Keratinocyte (primary cell): Measurements from ENCODE around the gene TBC1D13. TPM values are rescaled to one million over a fixed set of nuclear protein-coding genes. Genes with fewer than 3 reads are reported as not detected.

Source experiments
- DNase-seq: peaks from one replicate; pipeline ENCODE4 v3.0.0-alpha.2; 2011; ENCODE audit warnings: low read depth, missing footprints, low spot score
- FAIRE-seq: peaks from 2 replicates; lab custom pipeline; 2011; peaks lifted over from hg19 to GRCh38; lab: Jason Lieb, UNC
- H2AFZ ChIP-seq: 2 replicates; pipeline ENCODE4 v1.6.0; 2012; ENCODE audit warnings: low read length, control low read depth, inconsistent platforms; ENCODE audit not compliant: control insufficient read depth
- H3K27ac ChIP-seq: 2 replicates; pipeline ENCODE4 v1.5.1; 2011; ENCODE audit warnings: low read length; ENCODE audit not compliant: control insufficient read depth, insufficient read depth
- H3K27me3 ChIP-seq: 3 replicates; pipeline ENCODE4 v1.6.0; 2011; ENCODE audit warnings: low read length; ENCODE audit not compliant: control insufficient read depth, insufficient read depth; ENCODE audit errors: extremely low read depth
- H3K36me3 ChIP-seq, 2 experiments: 2 replicates in 1 of 2; 3 replicates in 1 of 2; pipeline ENCODE4 v1.5.1; 2011; ENCODE audit warnings: low read length in 2 of 2, mild to moderate bottlenecking in 1 of 2; ENCODE audit not compliant: control insufficient read depth in 2 of 2, insufficient read depth in 2 of 2; ENCODE audit errors: extremely low read depth in 1 of 2
- H3K4me1 ChIP-seq: 3 replicates; pipeline ENCODE4 v1.5.1; 2011; ENCODE audit warnings: low read length; ENCODE audit not compliant: control insufficient read depth, insufficient read depth; ENCODE audit errors: extremely low read depth
- H3K4me2 ChIP-seq: 3 replicates; pipeline ENCODE4 v1.6.0; 2011; ENCODE audit warnings: low read depth, low read length; ENCODE audit not compliant: control insufficient read depth, insufficient read depth; ENCODE audit errors: extremely low read depth
- H3K4me3 ChIP-seq, 3 experiments: fragments of 200-600 bp in 1 of 3; sonication (generic) in 1 of 3; 2 replicates in 2 of 3; 3 replicates in 1 of 3; pipeline ENCODE4 v1.5.1; 2011 to 2016; ENCODE audit warnings: low read length in 3 of 3, mild to moderate bottlenecking in 3 of 3, control low read depth in 2 of 3, inconsistent platforms in 1 of 3, low read depth in 1 of 3, mixed read lengths in 1 of 3, mixed run types in 1 of 3, moderate library complexity in 1 of 3; ENCODE audit not compliant: control insufficient read depth in 2 of 3, insufficient read depth in 2 of 3; ENCODE audit errors: extremely low read depth in 1 of 3
- H3K79me2 ChIP-seq: 2 replicates; pipeline ENCODE4 v1.6.0; 2012; ENCODE audit warnings: low read length; ENCODE audit not compliant: control insufficient read depth, insufficient read depth
- H3K9ac ChIP-seq: 3 replicates; pipeline ENCODE4 v1.6.0; 2011; ENCODE audit warnings: low read length; ENCODE audit not compliant: control insufficient read depth, insufficient read depth; ENCODE audit errors: extremely low read depth
- H3K9me1 ChIP-seq: 3 replicates; pipeline ENCODE4 v1.6.0; 2011; ENCODE audit warnings: low read length; ENCODE audit not compliant: control insufficient read depth, insufficient read depth; ENCODE audit errors: extremely low read depth
- H3K9me3 ChIP-seq: 2 replicates; pipeline ENCODE4 v1.5.1; 2012; ENCODE audit warnings: low read depth, low read length; ENCODE audit not compliant: control insufficient read depth
- H4K20me1 ChIP-seq: 3 replicates; pipeline ENCODE4 v1.6.0; 2011; ENCODE audit warnings: low read length; ENCODE audit not compliant: control insufficient read depth, insufficient read depth; ENCODE audit errors: extremely low read depth
- EZH2 ChIP-seq: IDR thresholded peaks from one replicate; pipeline ENCODE4 v1.6.1; 2012; ENCODE audit warnings: inconsistent platforms, mild to moderate bottlenecking, low read length, moderate library complexity
- dilution Hi-C: fragments of 300-500 bp; cut with MboI; formaldehyde crosslinking; loops from one replicate; pipeline ENCODE4 v1.7.0; 2020; ENCODE audit warnings: low sequenced_read_pairs; ENCODE audit not compliant: extremely low pct_ligation_motif_present
- polyA plus RNA-seq, 5 experiments: library from polyadenylated mRNA; depleted of rRNA in 3 of 5; stranded (reverse) in 3 of 5; stranded (forward) in 1 of 5; unstranded in 1 of 5; fragments of >200 nt; gene quantifications; 1 replicate in 1 of 5; 2 replicates in 3 of 5; 3 replicates in 1 of 5; pipeline versions ENCODE4 v1.2.1 to v1.2.3, GENCODE V29; 2011 to 2012; ENCODE audit warnings: missing spikeins in 2 of 5, low read depth in 1 of 5, low replicate concordance in 1 of 5
- TF ChIP-seq, protein P1 (sequence below), 3 experiments: IDR thresholded peaks in 1 of 3; conservative IDR thresholded peaks in 1 of 3; optimal IDR thresholded peaks in 1 of 3; 2 replicates in 2 of 3; 3 replicates in 1 of 3; pipeline versions ENCODE3 to v1.5.1; 2011; ENCODE audit warnings: low read length in 3 of 3, mild to moderate bottlenecking in 3 of 3, moderate library complexity in 2 of 3, control low read depth in 1 of 3, inconsistent platforms in 1 of 3; ENCODE audit not compliant: insufficient read depth in 2 of 3; ENCODE audit errors: extremely low read depth in 1 of 3

TBC1D13 gene
- polyA plus RNA-seq, 1 donor (not counting 4 experiments of a cell fraction or from before 2014, with no cell fraction given), result 12.8 TPM

DNA sequence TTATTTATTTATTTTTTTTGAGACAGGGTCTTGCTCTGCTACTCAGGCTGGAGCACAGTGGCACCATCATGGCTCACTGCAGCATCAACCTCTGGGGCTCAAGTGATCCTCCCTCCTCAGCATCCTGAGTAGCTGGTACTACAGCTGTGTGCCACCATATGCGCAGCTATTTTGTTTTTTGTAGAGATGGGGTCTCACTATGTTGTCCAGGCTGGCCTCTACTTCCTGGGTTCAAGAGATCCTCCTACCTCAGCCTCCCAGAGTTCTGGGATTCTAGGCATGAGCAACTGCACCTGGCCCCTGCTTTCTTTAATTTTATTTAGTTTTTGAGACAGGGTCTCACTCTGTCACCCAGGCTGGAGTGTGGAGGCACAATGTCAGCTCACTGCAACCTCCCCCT lies 43.6 kb upstream of the TBC1D13 start:
- Histone ChIP-seq H3K27ac (no peak overlapping the region), H3K79me2 (no peaks in the 10 kb centered on the region), H3K9ac (no peak overlapping the region), H3K4me2 (no peak overlapping the region), H3K27me3 (no peaks in the 10 kb centered on the region), H3K4me1 (no peaks in the 10 kb centered on the region), H4K20me1 (no peaks in the 10 kb centered on the region), H3K4me3 (no peak overlapping the region), H2AFZ (no peak overlapping the region), H3K9me3 (no peaks in the 10 kb centered on the region), H3K9me1 (no peaks in the 10 kb centered on the region), H3K36me3 (peaks cover 0 to 2% of the 10 kb centered on the region in 2 experiments)
- no peak for TF ChIP-seq EZH2
- TF ChIP-seq, protein P1, sequence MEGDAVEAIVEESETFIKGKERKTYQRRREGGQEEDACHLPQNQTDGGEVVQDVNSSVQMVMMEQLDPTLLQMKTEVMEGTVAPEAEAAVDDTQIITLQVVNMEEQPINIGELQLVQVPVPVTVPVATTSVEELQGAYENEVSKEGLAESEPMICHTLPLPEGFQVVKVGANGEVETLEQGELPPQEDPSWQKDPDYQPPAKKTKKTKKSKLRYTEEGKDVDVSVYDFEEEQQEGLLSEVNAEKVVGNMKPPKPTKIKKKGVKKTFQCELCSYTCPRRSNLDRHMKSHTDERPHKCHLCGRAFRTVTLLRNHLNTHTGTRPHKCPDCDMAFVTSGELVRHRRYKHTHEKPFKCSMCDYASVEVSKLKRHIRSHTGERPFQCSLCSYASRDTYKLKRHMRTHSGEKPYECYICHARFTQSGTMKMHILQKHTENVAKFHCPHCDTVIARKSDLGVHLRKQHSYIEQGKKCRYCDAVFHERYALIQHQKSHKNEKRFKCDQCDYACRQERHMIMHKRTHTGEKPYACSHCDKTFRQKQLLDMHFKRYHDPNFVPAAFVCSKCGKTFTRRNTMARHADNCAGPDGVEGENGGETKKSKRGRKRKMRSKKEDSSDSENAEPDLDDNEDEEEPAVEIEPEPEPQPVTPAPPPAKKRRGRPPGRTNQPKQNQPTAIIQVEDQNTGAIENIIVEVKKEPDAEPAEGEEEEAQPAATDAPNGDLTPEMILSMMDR (optimal IDR thresholded peaks at IDR 0.05 in 1 of 3, IDR thresholded peaks at IDR 0.05 in 1 of 3, conservative IDR thresholded peaks at IDR 0.05 in 1 of 3; ENCODE audit: extremely low read depth in 1 of 3, insufficient read depth in 2 of 3, low read length in 3 of 3), result no peak
- FAIRE-seq, result no peak
- DNase-seq, result no peak
- dilution Hi-C loops, result no loop called here

GRCh38 chr9:128747241-128747640 lies 39.8 kb upstream of the TBC1D13 start:
- no peak overlapping the region for H3K4me2 ChIP-seq
- H3K9me3 ChIP-seq, result no peaks in the 10 kb centered on the region
- H3K9ac ChIP-seq, result no peak overlapping the region
- no peak overlapping the region for H2AFZ ChIP-seq
- dilution Hi-C loops, result no loop called here
- H3K4me3 ChIP-seq, result no peak overlapping the region
- no peak for DNase-seq
- H3K27ac ChIP-seq, result no peak overlapping the region
- TF ChIP-seq EZH2, result no peak
- TF ChIP-seq, protein P1 (optimal IDR thresholded peaks at IDR 0.05 in 1 of 3, IDR thresholded peaks at IDR 0.05 in 1 of 3, conservative IDR thresholded peaks at IDR 0.05 in 1 of 3; ENCODE audit: extremely low read depth in 1 of 3, insufficient read depth in 2 of 3, low read length in 3 of 3), result no peak
- H3K9me1 ChIP-seq, result no peaks in the 10 kb centered on the region
- peaks cover 0 to 10% of the 10 kb centered on the region in 2 experiments for H3K36me3 ChIP-seq
- FAIRE-seq, result no peak
- no peaks in the 10 kb centered on the region for H3K79me2 ChIP-seq
- no peaks in the 10 kb centered on the region for H4K20me1 ChIP-seq
- no peaks in the 10 kb centered on the region for H3K4me1 ChIP-seq
- no peaks in the 10 kb centered on the region for H3K27me3 ChIP-seq
